ENCODE data around the gene NWD2.

NWD2 gene

GRCh38 chr4:37461801-37462200 is 217.3 kb downstream of the NWD2 start:
- no peaks in the 10 kb centered on the region for H3K9me2 ChIP-seq (replicated peaks; ENCODE audit: control insufficient read depth, low read length)

GRCh38 chr4:37463033-37463856 is 218.7 kb downstream of the NWD2 start:
- no peaks in the 10 kb centered on the region for H3K79me2 ChIP-seq (ENCODE audit: control insufficient read depth, low read length)
- H4K20me1 ChIP-seq (ENCODE audit: control insufficient read depth, insufficient read depth, low read depth, low read length): no peaks in the 10 kb centered on the region
- no peaks in the 10 kb centered on the region for H3K9me2 ChIP-seq (replicated peaks; ENCODE audit: control insufficient read depth, low read length)
- no peak overlapping the region for H3K4me3 ChIP-seq (ENCODE audit: low read length)
- no peaks in the 10 kb centered on the region for H3K27me3 ChIP-seq (ENCODE audit: control insufficient read depth, low read length)
- H3K36me3 ChIP-seq (ENCODE audit: control insufficient read depth, low read length): no peaks in the 10 kb centered on the region
- H3K4me2 ChIP-seq (ENCODE audit: low read length): no peak overlapping the region
- H3K9me3 ChIP-seq (ENCODE audit: control insufficient read depth, insufficient read depth, low read length): no peaks in the 10 kb centered on the region
- H3K27ac ChIP-seq (ENCODE audit: low read depth, low read length): no peak overlapping the region
- no peaks in the 10 kb centered on the region for H3K4me1 ChIP-seq (ENCODE audit: control insufficient read depth, low read length)
- TF ChIP-seq EZH2phosphoT487 (IDR thresholded peaks at IDR 0.05; ENCODE audit: borderline replicate concordance, low read length) (no peak), CTCF (IDR thresholded peaks at IDR 0.05; ENCODE audit: low read depth, low read length, poor library complexity, severe bottlenecking) (no peak)
- H3F3A ChIP-seq (ENCODE audit: control insufficient read depth, insufficient read depth): no peaks in the 10 kb centered on the region

More at GRCh38 chr4:37461801-37462200, 217.3 kb downstream of the NWD2 start:
- H4K20me1 ChIP-seq (ENCODE audit: control insufficient read depth, insufficient read depth, low read depth, low read length): no peaks in the 10 kb centered on the region
- no peak for TF ChIP-seq EZH2phosphoT487 (IDR thresholded peaks at IDR 0.05; ENCODE audit: borderline replicate concordance, low read length)
- no peak for TF ChIP-seq CTCF (IDR thresholded peaks at IDR 0.05; ENCODE audit: low read depth, low read length, poor library complexity, severe bottlenecking)
- H3K36me3 ChIP-seq (ENCODE audit: control insufficient read depth, low read length): no peaks in the 10 kb centered on the region
- H3K4me1 ChIP-seq (ENCODE audit: control insufficient read depth, low read length): no peaks in the 10 kb centered on the region
- no peaks in the 10 kb centered on the region for H3K9me3 ChIP-seq (ENCODE audit: control insufficient read depth, insufficient read depth, low read length)
- no peaks in the 10 kb centered on the region for H3K27me3 ChIP-seq (ENCODE audit: control insufficient read depth, low read length)
- H3K4me3 ChIP-seq (ENCODE audit: low read length): no peak overlapping the region
- no peaks in the 10 kb centered on the region for H3F3A ChIP-seq (ENCODE audit: control insufficient read depth, insufficient read depth)
- H3K79me2 ChIP-seq (ENCODE audit: control insufficient read depth, low read length): no peaks in the 10 kb centered on the region
- no peak overlapping the region for H3K27ac ChIP-seq (ENCODE audit: low read depth, low read length)
- no peak overlapping the region for H3K4me2 ChIP-seq (ENCODE audit: low read length)

- no peak overlapping the region for H3K27ac ChIP-seq (ENCODE audit: low read depth, low read length)
- H3K9me2 ChIP-seq (replicated peaks; ENCODE audit: control insufficient read depth, low read length): no peaks in the 10 kb centered on the region
- H3K36me3 ChIP-seq (ENCODE audit: control insufficient read depth, low read length): no peaks in the 10 kb centered on the region
- H3K4me2 ChIP-seq (ENCODE audit: low read length): no peak overlapping the region
- H3K27me3 ChIP-seq (ENCODE audit: control insufficient read depth, low read length): no peaks in the 10 kb centered on the region
- no peaks in the 10 kb centered on the region for H4K20me1 ChIP-seq (ENCODE audit: control insufficient read depth, insufficient read depth, low read depth, low read length)
- no peak overlapping the region for H3K4me3 ChIP-seq (ENCODE audit: low read length)
- H3F3A ChIP-seq (ENCODE audit: control insufficient read depth, insufficient read depth): no peaks in the 10 kb centered on the region
- no peaks in the 10 kb centered on the region for H3K4me1 ChIP-seq (ENCODE audit: control insufficient read depth, low read length)
- H3K9me3 ChIP-seq (ENCODE audit: control insufficient read depth, insufficient read depth, low read length): no peaks in the 10 kb centered on the region
- H3K79me2 ChIP-seq (ENCODE audit: control insufficient read depth, low read length): no peaks in the 10 kb centered on the region
- TF ChIP-seq EZH2phosphoT487 (IDR thresholded peaks at IDR 0.05; ENCODE audit: borderline replicate concordance, low read length) (no peak), CTCF (IDR thresholded peaks at IDR 0.05; ENCODE audit: low read depth, low read length, poor library complexity, severe bottlenecking) (no peak)
Measured at GRCh38 chr4:37464373-37465128, 220.0 kb downstream of the NWD2 start.
